ENCODE measurements around the gene STEAP1.

The STEAP1 gene

DNA sequence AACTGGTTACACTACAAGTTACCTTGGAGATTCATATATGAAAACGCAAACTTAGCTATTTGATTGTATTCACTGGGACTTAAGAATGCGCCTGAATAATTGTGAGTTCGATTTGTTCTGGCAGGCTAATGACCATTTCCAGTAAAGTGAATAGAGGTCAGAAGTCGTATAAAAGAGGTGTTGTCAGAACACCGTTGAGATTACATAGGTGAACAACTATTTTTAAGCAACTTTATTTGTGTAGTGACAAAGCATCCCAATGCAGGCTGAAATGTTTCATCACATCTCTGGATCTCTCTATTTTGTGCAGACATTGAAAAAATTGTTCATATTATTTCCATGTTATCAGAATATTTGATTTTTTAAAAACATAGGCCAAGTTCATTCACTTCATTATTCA is 9.3 kb downstream of the STEAP1 start:
- no peak for TF ChIP-seq POU2F2 (IDR thresholded peaks at IDR 0.05; ENCODE audit: low read depth, low read length)
- no peak for TF ChIP-seq POLR2A (IDR thresholded peaks at IDR 0.05; ENCODE audit: low read depth, low read length)
- no peak for TF ChIP-seq PAX5 (IDR thresholded peaks at IDR 0.05; ENCODE audit: insufficient read depth, low read length, severe bottlenecking)
- TF ChIP-seq POLR2AphosphoS5 (IDR thresholded peaks at IDR 0.05; ENCODE audit: low read depth, low read length) = no peak
- no peak for TF ChIP-seq SPI1 (IDR thresholded peaks at IDR 0.05; ENCODE audit: low read depth, low read length)
- no peak for TF ChIP-seq TAF1 (IDR thresholded peaks at IDR 0.05; ENCODE audit: low read depth, low read length)
- no peak for FAIRE-seq
- DNase-seq (ENCODE audit: insufficient read length, low spot score) = no peak

- TF ChIP-seq POLR2A (IDR thresholded peaks at IDR 0.05; ENCODE audit: low read depth, low read length) (no peak), PAX5 (IDR thresholded peaks at IDR 0.05; ENCODE audit: insufficient read depth, low read length, severe bottlenecking) (no peak), TAF1 (IDR thresholded peaks at IDR 0.05; ENCODE audit: low read depth, low read length) (no peak), SPI1 (IDR thresholded peaks at IDR 0.05; ENCODE audit: low read depth, low read length) (no peak), POU2F2 (IDR thresholded peaks at IDR 0.05; ENCODE audit: low read depth, low read length) (no peak), POLR2AphosphoS5 (IDR thresholded peaks at IDR 0.05; ENCODE audit: low read depth, low read length) (no peak)
- no peak for FAIRE-seq
- no peak for DNase-seq (ENCODE audit: insufficient read length, low spot score)
Observed at GRCh38 chr7:90165724-90166123, 11.5 kb downstream of the STEAP1 start.

GRCh38 chr7:90166153-90166552 is 11.9 kb downstream of the STEAP1 start:
- no peak for FAIRE-seq

DNA sequence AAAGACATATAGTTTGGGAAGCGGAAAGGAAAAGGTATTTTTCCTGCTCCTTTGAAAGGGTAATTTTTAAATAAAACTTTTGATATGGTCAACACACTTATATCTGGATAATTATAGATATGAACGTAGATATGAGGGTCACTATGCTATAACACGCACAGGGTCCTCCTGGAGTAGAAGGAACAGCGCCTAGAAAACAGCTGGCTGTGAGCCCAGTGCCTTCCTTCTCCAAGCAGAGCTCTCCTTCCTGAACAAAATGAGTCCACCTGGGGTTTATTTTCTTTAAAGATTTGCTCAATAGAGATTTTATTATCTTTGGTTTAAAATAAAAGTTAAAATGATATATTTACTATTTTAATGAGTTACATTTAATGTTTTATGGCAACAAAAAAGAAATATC is 13.1 kb downstream of the STEAP1 start:
- no peak for TF ChIP-seq POLR2AphosphoS5 (IDR thresholded peaks at IDR 0.05; ENCODE audit: low read depth, low read length)
- no peak for TF ChIP-seq SPI1 (IDR thresholded peaks at IDR 0.05; ENCODE audit: low read depth, low read length)
- TF ChIP-seq PAX5 (IDR thresholded peaks at IDR 0.05; ENCODE audit: insufficient read depth, low read length, severe bottlenecking) = no peak
- no peak for TF ChIP-seq TAF1 (IDR thresholded peaks at IDR 0.05; ENCODE audit: low read depth, low read length)
- TF ChIP-seq POU2F2 (IDR thresholded peaks at IDR 0.05; ENCODE audit: low read depth, low read length) = no peak
- TF ChIP-seq POLR2A (IDR thresholded peaks at IDR 0.05; ENCODE audit: low read depth, low read length) = no peak
- FAIRE-seq (no peak), DNase-seq (ENCODE audit: insufficient read length, low spot score) (no peak)

More at GRCh38 chr7:90166153-90166552, 11.9 kb downstream of the STEAP1 start:
- TF ChIP-seq POLR2AphosphoS5 (IDR thresholded peaks at IDR 0.05; ENCODE audit: low read depth, low read length) (no peak), PAX5 (IDR thresholded peaks at IDR 0.05; ENCODE audit: insufficient read depth, low read length, severe bottlenecking) (no peak), SPI1 (IDR thresholded peaks at IDR 0.05; ENCODE audit: low read depth, low read length) (no peak), POLR2A (IDR thresholded peaks at IDR 0.05; ENCODE audit: low read depth, low read length) (no peak), POU2F2 (IDR thresholded peaks at IDR 0.05; ENCODE audit: low read depth, low read length) (no peak), TAF1 (IDR thresholded peaks at IDR 0.05; ENCODE audit: low read depth, low read length) (no peak)
- no peak for DNase-seq (ENCODE audit: insufficient read length, low spot score)

- no peak for TF ChIP-seq SPI1 (IDR thresholded peaks at IDR 0.05; ENCODE audit: low read depth, low read length)
- no peak for TF ChIP-seq POU2F2 (IDR thresholded peaks at IDR 0.05; ENCODE audit: low read depth, low read length)
- no peak for TF ChIP-seq POLR2A (IDR thresholded peaks at IDR 0.05; ENCODE audit: low read depth, low read length)
- no peak for TF ChIP-seq POLR2AphosphoS5 (IDR thresholded peaks at IDR 0.05; ENCODE audit: low read depth, low read length)
- TF ChIP-seq TAF1 (IDR thresholded peaks at IDR 0.05; ENCODE audit: low read depth, low read length) = no peak
- no peak for TF ChIP-seq PAX5 (IDR thresholded peaks at IDR 0.05; ENCODE audit: insufficient read depth, low read length, severe bottlenecking)
- FAIRE-seq (no peak), DNase-seq (ENCODE audit: insufficient read length, low spot score) (no peak)
Observed at GRCh38 chr7:90169891-90170290, 15.6 kb downstream of the STEAP1 start.

- FAIRE-seq (no peak), DNase-seq (ENCODE audit: insufficient read length, low spot score) (no peak)
- TF ChIP-seq SPI1 (IDR thresholded peaks at IDR 0.05; ENCODE audit: low read depth, low read length) = no peak
- TF ChIP-seq PAX5 (IDR thresholded peaks at IDR 0.05; ENCODE audit: insufficient read depth, low read length, severe bottlenecking) = no peak
- no peak for TF ChIP-seq POLR2A (IDR thresholded peaks at IDR 0.05; ENCODE audit: low read depth, low read length)
- TF ChIP-seq TAF1 (IDR thresholded peaks at IDR 0.05; ENCODE audit: low read depth, low read length) = no peak
- TF ChIP-seq POU2F2 (IDR thresholded peaks at IDR 0.05; ENCODE audit: low read depth, low read length) = no peak
- TF ChIP-seq POLR2AphosphoS5 (IDR thresholded peaks at IDR 0.05; ENCODE audit: low read depth, low read length) = no peak
Observed at GRCh38 chr7:90172121-90172520, 17.9 kb downstream of the STEAP1 start.

DNA sequence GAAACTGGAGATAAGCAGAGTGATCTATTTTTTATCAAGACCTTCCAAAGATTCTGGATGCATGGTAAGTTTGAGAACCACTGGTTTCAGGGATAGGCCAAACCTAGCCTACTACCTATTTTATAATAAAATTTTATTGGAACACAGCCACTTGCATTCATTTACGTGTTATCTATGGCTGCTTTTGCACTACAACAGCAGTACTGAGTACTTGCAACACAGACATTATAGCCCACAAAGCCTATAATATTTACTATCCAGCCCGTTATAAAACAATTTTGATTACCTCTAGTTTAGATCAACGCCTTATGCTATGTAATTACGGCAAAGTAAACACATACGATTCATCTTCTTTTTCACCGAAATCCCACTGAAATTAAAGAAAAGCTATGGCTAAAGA is 18.4 kb downstream of the STEAP1 start:
- FAIRE-seq (no peak), DNase-seq (ENCODE audit: insufficient read length, low spot score) (no peak)
- no peak for TF ChIP-seq POLR2A (IDR thresholded peaks at IDR 0.05; ENCODE audit: low read depth, low read length)
- TF ChIP-seq POLR2AphosphoS5 (IDR thresholded peaks at IDR 0.05; ENCODE audit: low read depth, low read length) = no peak
- no peak for TF ChIP-seq TAF1 (IDR thresholded peaks at IDR 0.05; ENCODE audit: low read depth, low read length)
- TF ChIP-seq PAX5 (IDR thresholded peaks at IDR 0.05; ENCODE audit: insufficient read depth, low read length, severe bottlenecking) = no peak
- no peak for TF ChIP-seq SPI1 (IDR thresholded peaks at IDR 0.05; ENCODE audit: low read depth, low read length)
- TF ChIP-seq POU2F2 (IDR thresholded peaks at IDR 0.05; ENCODE audit: low read depth, low read length) = no peak

GRCh38 chr7:90173127-90173844 is 19.0 kb downstream of the STEAP1 start:
- no peak for DNase-seq (ENCODE audit: insufficient read length, low spot score)
- FAIRE-seq = no peak
- TF ChIP-seq SPI1 (IDR thresholded peaks at IDR 0.05; ENCODE audit: low read depth, low read length) (no peak), TAF1 (IDR thresholded peaks at IDR 0.05; ENCODE audit: low read depth, low read length) (no peak), POLR2A (IDR thresholded peaks at IDR 0.05; ENCODE audit: low read depth, low read length) (no peak), PAX5 (IDR thresholded peaks at IDR 0.05; ENCODE audit: insufficient read depth, low read length, severe bottlenecking) (no peak), POLR2AphosphoS5 (IDR thresholded peaks at IDR 0.05; ENCODE audit: low read depth, low read length) (no peak), POU2F2 (IDR thresholded peaks at IDR 0.05; ENCODE audit: low read depth, low read length) (no peak)

DNA sequence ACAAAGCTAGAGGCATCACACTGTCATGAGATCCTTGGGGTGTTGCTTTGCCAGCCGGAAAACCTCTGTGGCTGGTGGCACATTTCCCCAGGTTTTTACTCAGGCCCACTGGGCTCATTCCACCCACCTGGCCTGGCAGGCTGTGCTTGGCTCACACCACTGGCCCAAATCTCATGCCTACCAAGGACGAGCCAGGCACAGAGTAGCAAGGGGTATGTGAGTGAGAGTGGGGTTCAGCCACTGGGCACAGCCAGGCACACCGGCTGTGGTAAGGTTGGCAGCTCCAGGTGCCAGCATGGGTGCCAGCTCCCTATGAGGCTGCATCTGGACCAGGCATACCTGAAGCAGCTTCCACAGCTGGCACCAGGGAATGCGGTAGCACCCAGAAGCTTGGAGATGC is 21.4 kb downstream of the STEAP1 start:
- FAIRE-seq = no peak
- no peak for DNase-seq (ENCODE audit: insufficient read length, low spot score)
- TF ChIP-seq TAF1 (IDR thresholded peaks at IDR 0.05; ENCODE audit: low read depth, low read length) (no peak), SPI1 (IDR thresholded peaks at IDR 0.05; ENCODE audit: low read depth, low read length) (no peak), POLR2A (IDR thresholded peaks at IDR 0.05; ENCODE audit: low read depth, low read length) (no peak), POLR2AphosphoS5 (IDR thresholded peaks at IDR 0.05; ENCODE audit: low read depth, low read length) (no peak), PAX5 (IDR thresholded peaks at IDR 0.05; ENCODE audit: insufficient read depth, low read length, severe bottlenecking) (no peak)
